Measurements from ENCODE around the gene AMIGO3. TPM values are rescaled to one million over a fixed set of nuclear protein-coding genes. Genes with fewer than 3 reads are reported as not detected.
"Not testable (repeated sequence)": the region's sequence is repeated elsewhere in the genome, so short reads cannot be mapped to it uniquely, and the experiment has no call there.

Gene AMIGO3
- total and polyA plus RNA-seq, 12 donors = 0.28 to 3.0 (median 1.2) TPM; not detected in 4

- intact Hi-C loops (cut with DNase I); H3K9me3 ChIP-seq (replicated peaks in 1 of 3); DNase-seq; H3K27me3 ChIP-seq; H3K36me3 ChIP-seq (replicated peaks in 1 of 2): not testable (repeated sequence)
- H3K4me3 ChIP-seq = peak overlapping the region; percentile 74 to 99 (median 95)
- H3K4me1 ChIP-seq (replicated peaks in 1 of 2) = peaks cover 5 to 24% of the 10 kb centered on the region in 2 donors
- peak overlapping the region in 3 of 5 donors; percentile 55 to 93 (median 66) for H3K27ac ChIP-seq
- 6 to 9% (median 8%) methylated on average over 16 of the region's 16 CpGs for WGBS, 4 donors
Observed at GRCh38 chr3:49689908-49690624, 29.4 kb downstream of the AMIGO3 start.

- no peaks in the 10 kb centered on the region for H3K27me3 ChIP-seq
- intact Hi-C loops (cut with DNase I) = no loop called here
- peak within 1 kb of the TSS; percentile 3 to 93 (median 66) for H3K27ac ChIP-seq
- H3K9me3 ChIP-seq (replicated peaks in 1 of 3) = no peaks in the 10 kb centered on the region
- 0 to 2% (median 1%) methylated on average over 13 to 66 of the region's 66 CpGs for WGBS, 4 donors
- no peaks in the 10 kb centered on the region for H3K36me3 ChIP-seq (replicated peaks in 1 of 2)
- H3K4me1 ChIP-seq (replicated peaks in 1 of 2) = peaks cover 5 to 24% of the 10 kb centered on the region in 2 donors
- peak in 1 of 2 donors; percentile 41 for TF ChIP-seq POLR2A (IDR thresholded peaks at IDR 0.05)
- TF ChIP-seq, protein P1, sequence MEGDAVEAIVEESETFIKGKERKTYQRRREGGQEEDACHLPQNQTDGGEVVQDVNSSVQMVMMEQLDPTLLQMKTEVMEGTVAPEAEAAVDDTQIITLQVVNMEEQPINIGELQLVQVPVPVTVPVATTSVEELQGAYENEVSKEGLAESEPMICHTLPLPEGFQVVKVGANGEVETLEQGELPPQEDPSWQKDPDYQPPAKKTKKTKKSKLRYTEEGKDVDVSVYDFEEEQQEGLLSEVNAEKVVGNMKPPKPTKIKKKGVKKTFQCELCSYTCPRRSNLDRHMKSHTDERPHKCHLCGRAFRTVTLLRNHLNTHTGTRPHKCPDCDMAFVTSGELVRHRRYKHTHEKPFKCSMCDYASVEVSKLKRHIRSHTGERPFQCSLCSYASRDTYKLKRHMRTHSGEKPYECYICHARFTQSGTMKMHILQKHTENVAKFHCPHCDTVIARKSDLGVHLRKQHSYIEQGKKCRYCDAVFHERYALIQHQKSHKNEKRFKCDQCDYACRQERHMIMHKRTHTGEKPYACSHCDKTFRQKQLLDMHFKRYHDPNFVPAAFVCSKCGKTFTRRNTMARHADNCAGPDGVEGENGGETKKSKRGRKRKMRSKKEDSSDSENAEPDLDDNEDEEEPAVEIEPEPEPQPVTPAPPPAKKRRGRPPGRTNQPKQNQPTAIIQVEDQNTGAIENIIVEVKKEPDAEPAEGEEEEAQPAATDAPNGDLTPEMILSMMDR (IDR thresholded peaks at IDR 0.05) = peak in 3 of 6 experiments; percentile 8 to 31 (median 21)
- H3K4me3 ChIP-seq = peak within 1 kb of the TSS; percentile 74 to 99 (median 95)
- DNase-seq = peak; percentile 83 to 92 (median 90)
Observed at GRCh38 chr3:49689046-49689907, 30.2 kb downstream of the AMIGO3 start, which contains the start of the genes MST1 and RNF123. Gene MST1 (minus strand): TSS chr3:49689474. CDS start chr3:49688691, 783 bp downstream. Gene RNF123 (plus strand): TSS chr3:49689557. CDS start chr3:49691166, 1,609 bp downstream.

DNA sequence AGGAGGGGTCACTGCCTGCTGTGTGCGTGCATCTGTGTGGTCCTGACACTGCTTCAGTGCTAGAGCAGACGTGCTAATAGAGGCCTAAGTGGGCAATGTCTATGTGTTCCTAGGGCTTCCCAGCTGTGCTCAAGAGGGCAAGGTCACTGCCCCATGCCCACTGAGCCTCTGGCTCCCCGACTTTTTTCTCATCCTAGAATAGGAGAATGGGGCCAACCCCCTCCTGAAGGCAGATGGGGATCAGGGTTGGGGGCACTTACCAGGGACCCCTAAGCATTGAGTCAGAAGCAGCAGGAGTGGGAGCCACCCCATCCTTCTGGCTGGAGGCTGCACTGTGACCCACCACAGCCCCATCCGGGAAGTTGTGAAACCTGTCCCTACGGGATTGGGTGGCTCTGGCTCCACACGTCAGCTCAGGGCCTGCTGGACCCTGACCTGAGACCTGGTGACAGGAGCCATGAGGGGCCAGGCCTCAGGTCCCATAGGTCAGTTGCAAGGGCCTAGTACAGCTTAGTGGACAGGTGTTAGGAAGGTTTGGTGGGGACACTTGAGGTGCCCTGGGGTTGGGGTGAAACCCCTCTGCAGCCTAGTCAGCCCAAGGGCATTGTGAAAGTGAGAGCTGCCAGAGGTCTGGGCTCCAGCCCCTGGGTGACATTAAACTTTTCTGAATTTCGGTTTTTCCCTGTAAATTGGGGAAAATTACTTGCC is 31.0 kb downstream of the AMIGO3 start:
- intact Hi-C loops (cut with DNase I); H3K36me3 ChIP-seq (replicated peaks in 1 of 2); H3K27me3 ChIP-seq; H3K9me3 ChIP-seq (replicated peaks in 1 of 3): not testable (repeated sequence)
- DNase-seq = peak in 1 of 7 donors; percentile 60
- WGBS, 4 donors = 44 to 60% (median 56%) methylated on average over 3 to 7 of the region's 7 CpGs
- Histone ChIP-seq H3K4me1 (replicated peaks in 1 of 2) (peaks cover 5 to 24% of the 10 kb centered on the region in 2 donors), H3K27ac (peak overlapping the region; percentile 3 to 93 (median 66)), H3K4me3 (peak overlapping the region in 3 of 4 donors; percentile 94 to 99 (median 96))

- Histone ChIP-seq H3K36me3 (replicated peaks in 1 of 2) (peaks cover 0 to 15% of the 10 kb centered on the region in 2 donors), H3K4me1 (replicated peaks in 1 of 2) (peaks cover 5 to 24% of the 10 kb centered on the region in 2 donors)
- DNase-seq; H3K27ac ChIP-seq; intact Hi-C loops (cut with DNase I); H3K4me3 ChIP-seq; H3K9me3 ChIP-seq (replicated peaks in 1 of 3); H3K27me3 ChIP-seq: not testable (repeated sequence)
- 80 to 95% (median 93%) methylated on average over 1 to 12 of the region's 12 CpGs; no CpG with 5 or more reads in 1 of the 4 donors for WGBS, 4 donors
Observed at GRCh38 chr3:49687424-49687795, 32.1 kb downstream of the AMIGO3 start.

- H3K27me3 ChIP-seq; H3K9me3 ChIP-seq (replicated peaks in 1 of 3); intact Hi-C loops (cut with DNase I): not testable (repeated sequence)
- H3K36me3 ChIP-seq (replicated peaks in 1 of 2) = peaks cover 0 to 20% of the 10 kb centered on the region in 2 donors
- H3K27ac ChIP-seq = peak overlapping the region in 1 of 5 donors; percentile 17
- DNase-seq = peak; percentile 53 to 86 (median 78)
- 11 to 36% (median 16%) methylated on average over 9 to 44 of the region's 44 CpGs for WGBS, 4 donors
- peaks cover 5 to 24% of the 10 kb centered on the region in 2 donors for H3K4me1 ChIP-seq (replicated peaks in 1 of 2)
- H3K4me3 ChIP-seq = peak overlapping the region in 1 of 4 donors; percentile 46
Observed at GRCh38 chr3:49686769-49687423, 32.6 kb downstream of the AMIGO3 start.

DNA sequence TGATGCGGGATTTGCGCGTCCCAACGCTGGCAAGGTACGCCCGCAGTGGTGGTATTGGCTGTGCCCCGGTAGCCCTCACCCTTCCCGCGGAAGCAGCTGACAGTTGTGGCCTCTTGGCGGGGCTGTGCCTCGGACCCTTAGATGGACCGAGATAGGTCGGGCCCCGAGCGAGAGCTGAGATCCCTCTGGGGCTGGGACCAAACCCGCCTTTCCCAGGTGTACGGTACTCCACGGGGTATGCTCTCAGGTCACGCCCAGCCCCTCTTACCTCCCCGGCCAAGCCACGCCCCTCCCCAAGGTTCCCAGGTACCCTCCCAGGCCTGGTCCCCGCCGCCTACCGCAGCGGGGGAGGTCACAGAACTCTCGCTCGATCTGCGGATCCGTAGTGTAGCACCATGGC is 33.1 kb downstream of the AMIGO3 start:
- Histone ChIP-seq H3K36me3 (replicated peaks in 1 of 2) (peaks cover 0 to 26% of the 10 kb centered on the region in 2 donors), H3K4me1 (replicated peaks in 1 of 2) (peaks cover 5 to 23% of the 10 kb centered on the region in 2 donors), H3K27ac (peak overlapping the region in 1 of 5 donors; percentile 17), H3K4me3 (peak overlapping the region in 1 of 4 donors; percentile 46)
- H3K9me3 ChIP-seq (replicated peaks in 1 of 3); H3K27me3 ChIP-seq; intact Hi-C loops (cut with DNase I): not testable (repeated sequence)
- WGBS, 4 donors = 2 to 40% (median 9%) methylated on average over 1 to 25 of the region's 29 CpGs
- DNase-seq = peak in 5 of 7 donors; percentile 23 to 63 (median 43)

- H3K27me3 ChIP-seq; H3K27ac ChIP-seq; H3K9me3 ChIP-seq (replicated peaks in 1 of 3); intact Hi-C loops (cut with DNase I): not testable (repeated sequence)
- Histone ChIP-seq H3K4me3 (peak overlapping the region in 1 of 4 donors; percentile 46), H3K36me3 (replicated peaks in 1 of 2) (peaks cover 0 to 31% of the 10 kb centered on the region in 2 donors), H3K4me1 (replicated peaks in 1 of 2) (peaks cover 5 to 18% of the 10 kb centered on the region in 2 donors)
- WGBS, 4 donors = 10 to 40% (median 29%) methylated on average over 1 to 33 of the region's 36 CpGs
- peak in 1 of 7 donors; percentile 38 for DNase-seq
Observed at GRCh38 chr3:49685846-49686245, 33.6 kb downstream of the AMIGO3 start.

DNA sequence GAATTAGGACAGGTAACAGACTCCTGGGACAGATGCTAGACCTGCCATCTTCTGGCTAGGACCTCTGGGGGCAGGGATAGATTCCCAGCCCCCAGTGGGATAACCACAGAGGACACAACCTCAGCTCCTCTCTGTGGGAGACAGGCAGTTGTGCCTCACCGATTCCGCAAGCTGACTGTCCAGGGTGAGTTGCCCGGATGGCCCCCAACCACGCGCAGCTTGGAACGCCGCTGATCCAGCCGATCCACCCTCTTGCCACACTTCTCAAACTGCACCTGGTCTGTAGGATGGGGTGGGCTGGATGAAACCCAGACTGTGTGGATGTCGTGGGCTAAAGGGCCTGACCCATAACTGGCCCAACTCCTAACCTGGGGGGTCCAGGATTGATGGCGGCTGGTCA is 34.4 kb downstream of the AMIGO3 start:
- intact Hi-C loops (cut with DNase I) = not testable (repeated sequence)
- 91 to 98% (median 96%) methylated on average over 8 to 10 of the region's 10 CpGs for WGBS, 4 donors

More for the DNA sequence above, 34.4 kb downstream of the AMIGO3 start:
- peaks cover 0 to 38% of the 10 kb centered on the region in 2 donors for H3K36me3 ChIP-seq (replicated peaks in 1 of 2)
- H3K4me3 ChIP-seq; H3K9me3 ChIP-seq (replicated peaks in 1 of 3); DNase-seq; H3K27me3 ChIP-seq; H3K27ac ChIP-seq: not testable (repeated sequence)
- peaks cover 2 to 10% of the 10 kb centered on the region in 2 donors for H3K4me1 ChIP-seq (replicated peaks in 1 of 2)

Data from adrenal gland (tissue), 12 donors.